KMS-11 (cell line): ENCODE results near the gene SDF2.

Experiments
- H2AFZ ChIP-seq: fragments of 200-600 bp; sonication (generic); 2 replicates; pipeline ENCODE4 v1.6.1; 2016; ENCODE audit warnings: antibody characterized with exemption, mixed run types, low read depth
- H3K27ac ChIP-seq: fragments of 200-600 bp; sonication (generic); 2 replicates; pipeline ENCODE4 v1.6.1; 2016; ENCODE audit warnings: mild to moderate bottlenecking, mixed run types
- H3K27me3 ChIP-seq: fragments of 200-600 bp; sonication (generic); 2 replicates; pipeline ENCODE4 v1.6.1; 2017; ENCODE audit warnings: mild to moderate bottlenecking, low read depth, mixed run types, moderate library complexity; ENCODE audit not compliant: insufficient read depth
- H3K36me3 ChIP-seq: fragments of 200-600 bp; sonication (generic); 2 replicates; pipeline ENCODE4 v1.6.1; 2017; ENCODE audit warnings: mild to moderate bottlenecking, mixed run types; ENCODE audit not compliant: insufficient read depth
- H3K4me1 ChIP-seq: fragments of 200-600 bp; sonication (generic); 2 replicates; pipeline ENCODE4 v1.6.1; 2016; ENCODE audit warnings: mild to moderate bottlenecking, low read depth, mixed run types; ENCODE audit not compliant: poor library complexity, severe bottlenecking
- H3K4me2 ChIP-seq: fragments of 200-600 bp; sonication (generic); 2 replicates; pipeline ENCODE4 v1.7.0; 2016; ENCODE audit warnings: mild to moderate bottlenecking, mixed run types
- H3K4me3 ChIP-seq: fragments of 200-600 bp; sonication (generic); IDR thresholded peaks from 2 replicates; pipeline ENCODE4 v1.6.1; 2017; ENCODE audit warnings: low read depth, low read length, mixed read lengths; ENCODE audit not compliant: insufficient read depth
- H3K79me2 ChIP-seq: fragments of 200-600 bp; sonication (generic); 2 replicates; pipeline ENCODE4 v1.6.1; 2016; ENCODE audit warnings: low read depth, mixed run types; ENCODE audit not compliant: insufficient read depth
- H3K9ac ChIP-seq: fragments of 200-600 bp; sonication (generic); 2 replicates; pipeline ENCODE4 v1.6.1; 2016; ENCODE audit warnings: mild to moderate bottlenecking, mixed run types
- H4K20me1 ChIP-seq: fragments of 200-600 bp; sonication (generic); 2 replicates; pipeline ENCODE4 v1.6.1; 2016; ENCODE audit warnings: mild to moderate bottlenecking, mixed run types; ENCODE audit not compliant: insufficient read depth
- TF ChIP-seq, protein P1 (sequence below): fragments of 200-600 bp; sonication (generic); conservative IDR thresholded peaks from 2 replicates; pipeline ENCODE4 v1.6.1; 2017; ENCODE audit warnings: low read depth, mild to moderate bottlenecking, antibody characterized with exemption, low read length, moderate library complexity, mixed read lengths

Gene SDF2

GRCh38 chr17:28635506-28635905 lies 26.2 kb downstream of the SDF2 start:
- no peak overlapping the region for H3K9ac ChIP-seq
- TF ChIP-seq, protein P1, sequence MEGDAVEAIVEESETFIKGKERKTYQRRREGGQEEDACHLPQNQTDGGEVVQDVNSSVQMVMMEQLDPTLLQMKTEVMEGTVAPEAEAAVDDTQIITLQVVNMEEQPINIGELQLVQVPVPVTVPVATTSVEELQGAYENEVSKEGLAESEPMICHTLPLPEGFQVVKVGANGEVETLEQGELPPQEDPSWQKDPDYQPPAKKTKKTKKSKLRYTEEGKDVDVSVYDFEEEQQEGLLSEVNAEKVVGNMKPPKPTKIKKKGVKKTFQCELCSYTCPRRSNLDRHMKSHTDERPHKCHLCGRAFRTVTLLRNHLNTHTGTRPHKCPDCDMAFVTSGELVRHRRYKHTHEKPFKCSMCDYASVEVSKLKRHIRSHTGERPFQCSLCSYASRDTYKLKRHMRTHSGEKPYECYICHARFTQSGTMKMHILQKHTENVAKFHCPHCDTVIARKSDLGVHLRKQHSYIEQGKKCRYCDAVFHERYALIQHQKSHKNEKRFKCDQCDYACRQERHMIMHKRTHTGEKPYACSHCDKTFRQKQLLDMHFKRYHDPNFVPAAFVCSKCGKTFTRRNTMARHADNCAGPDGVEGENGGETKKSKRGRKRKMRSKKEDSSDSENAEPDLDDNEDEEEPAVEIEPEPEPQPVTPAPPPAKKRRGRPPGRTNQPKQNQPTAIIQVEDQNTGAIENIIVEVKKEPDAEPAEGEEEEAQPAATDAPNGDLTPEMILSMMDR: no peak
- H3K4me3 ChIP-seq: no peak overlapping the region
- no peaks in the 10 kb centered on the region; the same call in 1 of the 2 replicates for H3K79me2 ChIP-seq
- no peak overlapping the region for H2AFZ ChIP-seq
- H3K4me2 ChIP-seq: no peak overlapping the region
- peaks cover 10% of the 10 kb centered on the region for H3K4me1 ChIP-seq
- peaks cover 46% of the 10 kb centered on the region; the same call in 1 of the 2 replicates for H3K36me3 ChIP-seq
- H4K20me1 ChIP-seq: peaks cover 6% of the 10 kb centered on the region; the same call in 1 of the 2 replicates
- H3K27ac ChIP-seq: no peak overlapping the region
- H3K27me3 ChIP-seq: no peaks in the 10 kb centered on the region

- Histone ChIP-seq H3K4me2 (no peak overlapping the region), H3K36me3 (peaks cover 38% of the 10 kb centered on the region; the same call in 1 of the 2 replicates), H3K4me3 (no peak overlapping the region), H3K27me3 (no peaks in the 10 kb centered on the region), H3K79me2 (no peaks in the 10 kb centered on the region; the same call in 1 of the 2 replicates), H3K4me1 (peaks cover 10% of the 10 kb centered on the region), H2AFZ (no peak overlapping the region), H4K20me1 (peaks cover 6% of the 10 kb centered on the region; the same call in 1 of the 2 replicates), H3K27ac (no peak overlapping the region), H3K9ac (no peak overlapping the region)
- TF ChIP-seq, protein P1: no peak
These were observed 27.4 kb downstream of the SDF2 start for GRCh38 chr17:28634206-28634865.

GRCh38 chr17:28626818-28627217 lies 34.9 kb downstream of the SDF2 start:
- Histone ChIP-seq H3K36me3 (peaks cover 9% of the 10 kb centered on the region; the same call in 1 of the 2 replicates), H3K79me2 (no peaks in the 10 kb centered on the region), H3K4me2 (no peak overlapping the region), H4K20me1 (no peaks in the 10 kb centered on the region), H3K4me3 (no peak overlapping the region), H2AFZ (no peak overlapping the region), H3K27me3 (no peaks in the 10 kb centered on the region), H3K4me1 (no peaks in the 10 kb centered on the region), H3K27ac (no peak overlapping the region), H3K9ac (no peak overlapping the region)
- TF ChIP-seq, protein P1: no peak

DNA sequence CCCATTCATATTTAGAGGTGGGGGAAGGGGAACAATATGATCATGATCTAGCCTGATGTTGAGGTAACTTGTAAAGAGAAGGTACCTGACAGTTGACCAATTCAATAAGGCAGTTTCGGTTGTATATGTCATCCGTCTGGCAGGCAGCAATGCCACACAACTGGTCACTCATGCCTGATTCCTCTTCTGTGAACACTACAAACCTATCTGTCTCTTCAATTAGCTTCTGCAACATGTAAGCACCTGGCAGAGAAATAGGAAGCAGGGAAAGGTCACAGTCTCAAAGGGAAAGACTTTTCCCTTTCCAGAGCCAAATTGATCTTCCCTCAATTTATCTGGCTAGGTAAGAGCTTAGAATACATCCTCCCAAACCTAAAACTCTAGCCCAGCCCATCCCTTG lies 37.6 kb downstream of the SDF2 start:
- H3K4me3 ChIP-seq: no peak overlapping the region
- no peaks in the 10 kb centered on the region for H4K20me1 ChIP-seq
- TF ChIP-seq, protein P1: no peak
- H2AFZ ChIP-seq: no peak overlapping the region
- no peak overlapping the region for H3K9ac ChIP-seq
- no peaks in the 10 kb centered on the region for H3K79me2 ChIP-seq
- H3K27me3 ChIP-seq: no peaks in the 10 kb centered on the region
- no peak overlapping the region for H3K27ac ChIP-seq
- H3K36me3 ChIP-seq: peaks cover 9% of the 10 kb centered on the region; the same call in 1 of the 2 replicates
- H3K4me2 ChIP-seq: no peak overlapping the region
- H3K4me1 ChIP-seq: no peaks in the 10 kb centered on the region
